T47D (cell line): ENCODE results near the gene ROBO4.

Experiments used
- DNase-seq, 2 experiments: peaks; one replicate each; pipeline versions ENCODE4 v3.0.0 to v3.0.0-alpha.2; 2011 to 2012; ENCODE audit warnings: low read depth in 1 of 2, low spot score in 1 of 2
- JUND ChIP-seq: IDR thresholded peaks from 2 replicates; pipeline ENCODE4 v1.6.1; 2012; ENCODE audit warnings: low read depth
- in situ Hi-C: cut with HindIII; loops from 2 replicates; pipeline ENCODE4 v1.10.0; 2016; ENCODE audit warnings: low sequenced_read_pairs, low pct_unique_long_range_greater_than_20kb

The ROBO4 gene

GRCh38 chr11:124870430-124870829 is 27.2 kb downstream of the ROBO4 start:
- DNase-seq = no peak
- in situ Hi-C loops = no loop called here
- no peak for TF ChIP-seq JUND

DNA sequence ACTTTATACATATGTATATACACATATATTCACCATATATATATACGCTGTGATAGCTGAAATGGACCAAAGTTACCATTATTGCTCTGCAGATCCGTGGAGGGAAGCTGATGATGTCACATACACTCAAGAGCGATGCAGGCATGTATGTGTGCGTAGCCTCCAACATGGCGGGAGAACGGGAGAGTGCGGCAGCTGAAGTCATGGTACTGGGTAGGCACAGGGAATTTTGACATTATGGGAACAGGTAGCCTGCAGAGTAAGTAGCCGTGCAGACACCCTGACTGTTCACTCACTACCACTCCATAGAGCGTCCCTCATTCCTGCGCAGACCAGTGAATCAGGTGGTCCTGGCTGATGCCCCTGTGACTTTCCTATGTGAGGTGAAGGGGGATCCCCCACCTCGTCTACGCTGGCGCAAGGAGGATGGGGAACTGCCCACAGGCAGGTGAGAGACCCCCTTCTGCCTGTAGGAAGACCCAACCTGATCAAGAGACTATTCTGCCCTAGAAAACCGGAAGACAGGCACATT is 27.7 kb downstream of the ROBO4 start:
- no peak for TF ChIP-seq JUND
- DNase-seq = no peak
- in situ Hi-C loops = no loop called here

DNA sequence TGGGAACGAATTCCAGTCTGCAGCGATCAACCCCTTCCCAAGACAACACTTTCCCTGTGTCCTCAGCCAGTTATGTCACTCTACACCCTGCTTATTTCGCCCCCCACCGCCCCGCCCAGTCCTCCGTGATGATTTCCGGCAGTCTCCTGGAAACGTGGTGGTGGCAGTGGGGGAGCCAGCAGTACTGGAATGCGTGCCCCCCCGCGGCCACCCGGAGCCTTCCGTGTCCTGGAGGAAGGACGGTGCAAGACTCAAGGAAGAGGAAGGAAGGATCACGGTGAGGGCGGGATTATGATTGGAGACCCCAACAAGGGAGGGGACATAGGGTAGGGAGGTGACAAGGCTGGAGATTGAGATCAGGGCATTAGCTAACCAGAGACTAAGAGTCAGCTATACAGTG is 28.3 kb downstream of the ROBO4 start:
- in situ Hi-C loops = no loop called here
- peak in 1 of 2 experiments; percentile 17 for DNase-seq
- no peak for TF ChIP-seq JUND

- in situ Hi-C loops = no loop called here
- DNase-seq = no peak
- no peak for TF ChIP-seq JUND
Observed at GRCh38 chr11:124868331-124869274, 29.1 kb downstream of the ROBO4 start.

GRCh38 chr11:124867700-124868099 is 30.0 kb downstream of the ROBO4 start:
- in situ Hi-C loops = no loop called here
- peak; percentile 57 to 93 for DNase-seq
- TF ChIP-seq JUND = no peak

GRCh38 chr11:124865902-124866851 is 31.5 kb downstream of the ROBO4 start:
- no peak for TF ChIP-seq JUND
- in situ Hi-C loops = no loop called here
- DNase-seq = peak; percentile 59 to 88

DNA sequence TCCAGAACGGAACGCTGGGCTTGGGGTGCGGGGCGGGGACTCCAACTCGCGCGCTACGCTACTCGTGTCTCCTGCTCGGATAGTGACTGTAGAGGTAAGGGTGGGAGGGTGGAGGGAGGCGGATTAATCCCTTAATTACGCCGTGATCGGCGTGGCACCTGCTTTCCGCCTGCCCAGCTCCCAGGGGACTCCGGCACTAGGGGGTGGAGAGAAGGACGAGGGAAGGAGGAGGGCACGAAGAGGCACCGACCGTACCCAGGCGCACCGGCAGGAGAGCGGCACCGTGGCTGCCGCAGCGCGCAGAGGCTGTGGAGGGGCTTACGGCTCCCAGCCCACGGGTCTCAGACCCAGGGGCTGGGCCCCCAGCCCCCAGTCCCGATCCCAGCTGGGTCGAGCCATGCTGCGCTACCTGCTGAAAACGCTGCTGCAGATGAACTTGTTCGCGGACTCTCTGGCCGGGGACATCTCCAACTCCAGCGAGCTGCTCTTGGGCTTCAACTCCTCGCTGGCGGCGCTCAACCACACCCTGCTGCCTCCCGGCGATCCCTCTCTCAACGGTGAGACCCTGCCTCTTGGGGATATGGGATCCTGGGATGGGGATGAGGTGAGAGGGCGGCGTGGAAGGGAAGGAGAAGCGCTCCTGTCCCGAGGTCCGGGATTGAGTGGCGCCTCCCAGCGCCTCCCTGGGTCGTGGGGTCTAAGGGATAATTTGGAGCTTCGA is 32.3 kb downstream of the ROBO4 start, which contains the start of gene ROBO3:
ROBO3 (plus strand) TSS at position 252 of the 721 bp plus-strand sequence; CDS start at position 398, 146 bp downstream.
- in situ Hi-C loops = no loop called here

GRCh38 chr11:124864892-124865180 is 32.8 kb downstream of the ROBO4 start:
- DNase-seq = no peak
- in situ Hi-C loops = no loop called here
- no peak for TF ChIP-seq JUND

More for the DNA sequence above, 32.3 kb downstream of the ROBO4 start, which contains the start of gene ROBO3:
- TF ChIP-seq JUND = no peak
- DNase-seq = peak; percentile 39 to 74

DNA sequence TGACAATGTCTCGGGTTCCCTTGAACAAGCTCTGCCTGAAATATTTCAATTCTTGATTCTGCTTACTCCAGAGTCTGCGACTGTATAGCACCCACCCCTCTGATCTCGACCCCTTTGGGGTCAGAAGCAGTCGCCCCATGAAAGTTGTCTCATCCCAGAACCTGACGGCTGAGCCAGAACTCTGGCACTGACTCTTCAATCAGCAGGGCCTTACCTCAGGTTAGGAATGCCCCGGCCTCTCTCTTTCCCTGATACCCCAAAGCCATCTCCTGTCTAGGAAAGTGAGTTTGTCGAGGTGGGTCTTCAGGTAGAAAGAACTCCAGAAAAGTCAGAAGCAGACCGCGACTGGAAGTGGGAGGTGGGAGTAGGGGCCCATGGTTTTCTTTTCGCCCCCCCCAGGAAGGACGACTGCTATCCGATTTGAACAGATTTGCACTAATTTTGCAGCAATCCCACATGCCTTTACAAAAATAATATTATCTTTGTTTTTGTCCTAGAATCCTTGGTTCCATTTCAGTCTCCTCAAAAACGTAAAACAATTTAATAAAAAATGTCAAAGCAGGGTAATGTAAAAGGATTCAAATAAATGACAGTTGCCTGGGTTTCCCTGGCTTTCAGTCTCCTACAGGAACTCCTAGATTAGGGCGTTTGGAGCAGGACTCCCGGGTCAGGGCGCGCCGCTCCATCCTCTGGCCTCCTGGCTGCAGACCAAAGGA is 33.3 kb downstream of the ROBO4 start:
- no peak for TF ChIP-seq JUND
- DNase-seq = no peak
- in situ Hi-C loops = no loop called here

- in situ Hi-C loops = no loop called here
Observed at GRCh38 chr11:124863826-124864165, 33.9 kb downstream of the ROBO4 start.

GRCh38 chr11:124863137-124863825 is 34.4 kb downstream of the ROBO4 start:
- in situ Hi-C loops = no loop called here
- DNase-seq = peak; percentile 55 to 85
- no peak for TF ChIP-seq JUND

More at GRCh38 chr11:124863826-124864165, 33.9 kb downstream of the ROBO4 start:
- TF ChIP-seq JUND = no peak
- peak in 1 of 2 experiments; percentile 52 for DNase-seq
